HEK293 (cell line): ENCODE results near the gene LPP.

Source experiments
- CTCF ChIA-PET: fragments of 350-600 bp; formaldehyde crosslinking; extraction: SDS; loops from one replicate; lab custom pipeline; 2021; ENCODE audit warnings: antibody characterized with exemption; lab: Yijun Ruan, JAX
- POLR2A ChIA-PET: fragments of 300-600 bp; formaldehyde crosslinking; extraction: SDS; loops from one replicate; lab custom pipeline; 2020; ENCODE audit warnings: antibody characterized with exemption, inconsistent platforms; lab: Yijun Ruan, JAX
- H3K27ac ChIP-seq: fragments of 200-500 bp; sonication (Bioruptor generic); 2 replicates; pipeline ENCODE4 v1.5.1; 2014; ENCODE audit warnings: low read depth, low read length, control low read depth, inconsistent platforms; ENCODE audit errors: extremely low read depth
- H3K36me3 ChIP-seq, 2 experiments: fragments of 200-500 bp in 1 of 2; sonication (Bioruptor generic) in 1 of 2; 1 replicate in 1 of 2; 2 replicates in 1 of 2; pipeline ENCODE4 v1.5.1; 2014 to 2017; ENCODE audit warnings: inconsistent platforms in 2 of 2, low read length in 2 of 2; ENCODE audit not compliant: control insufficient read depth in 2 of 2, insufficient read depth in 1 of 2
- H3K4me1 ChIP-seq: fragments of 200-500 bp; sonication (Bioruptor generic); 2 replicates; pipeline ENCODE4 v1.5.1; 2014; ENCODE audit warnings: mild to moderate bottlenecking, low read length, inconsistent platforms; ENCODE audit not compliant: control insufficient read depth, insufficient read depth
- H3K4me3 ChIP-seq: 2 replicates; pipeline ENCODE4 v1.5.1; 2011; ENCODE audit warnings: low read depth, mild to moderate bottlenecking, control low read depth, low read length, moderate library complexity
- H3K9me3 ChIP-seq: fragments of 200-500 bp; sonication (Bioruptor generic); 2 replicates; pipeline ENCODE4 v1.5.1; 2014; ENCODE audit warnings: low read depth, low read length, inconsistent platforms; ENCODE audit not compliant: control insufficient read depth, insufficient read depth
- GLI4 ChIP-seq: fragments of 450-650 bp; formaldehyde crosslinking; IDR thresholded peaks from 2 replicates; pipeline ENCODE4 v1.5.1; 2016; ENCODE audit warnings: missing biosample characterization, missing genetic modification characterization
- HOXC10 ChIP-seq: sonication (generic); formaldehyde crosslinking; IDR thresholded peaks from 2 replicates; pipeline ENCODE4 v1.8.1; 2023; ENCODE audit warnings: mild to moderate bottlenecking, missing genetic modification reagents
- KLF10 ChIP-seq: fragments of 450-650 bp; IDR thresholded peaks from 2 replicates; pipeline ENCODE4 v1.5.1; 2018; ENCODE audit warnings: missing biosample characterization, mild to moderate bottlenecking, missing genetic modification characterization
- MYNN ChIP-seq: fragments of 450-650 bp; formaldehyde crosslinking; IDR thresholded peaks from 2 replicates; pipeline ENCODE4 v1.5.1; 2016; ENCODE audit warnings: missing biosample characterization, missing genetic modification characterization, borderline replicate concordance
- REST ChIP-seq: fragments of 450-650 bp; formaldehyde crosslinking; IDR thresholded peaks from 2 replicates; pipeline ENCODE4 v1.5.1; 2016; ENCODE audit warnings: missing biosample characterization, missing genetic modification characterization
- ZBTB20 ChIP-seq: fragments of 450-650 bp; formaldehyde crosslinking; IDR thresholded peaks from 2 replicates; pipeline ENCODE4 v1.5.1; 2016; ENCODE audit warnings: missing biosample characterization, missing genetic modification characterization
- ZBTB26 ChIP-seq: fragments of 450-650 bp; formaldehyde crosslinking; optimal IDR thresholded peaks from 2 replicates; pipeline ENCODE3; 2016; ENCODE audit warnings: missing biosample characterization, mild to moderate bottlenecking, missing genetic modification characterization
- ZNF140 ChIP-seq: fragments of 450-650 bp; formaldehyde crosslinking; IDR thresholded peaks from 2 replicates; pipeline ENCODE4 v1.5.1; 2016; ENCODE audit warnings: missing biosample characterization, missing genetic modification characterization
- ZNF223 ChIP-seq: fragments of 450-650 bp; formaldehyde crosslinking; IDR thresholded peaks from 2 replicates; pipeline ENCODE4 v1.5.1; 2016; ENCODE audit warnings: missing biosample characterization, missing genetic modification characterization
- ZNF366 ChIP-seq: fragments of 450-650 bp; formaldehyde crosslinking; conservative IDR thresholded peaks from 2 replicates; pipeline ENCODE4 v1.5.1; 2016; ENCODE audit warnings: missing biosample characterization, missing genetic modification characterization
- ZNF398 ChIP-seq: fragments of 450-650 bp; formaldehyde crosslinking; IDR thresholded peaks from 2 replicates; pipeline ENCODE4 v1.5.1; 2017; ENCODE audit warnings: missing biosample characterization, missing genetic modification characterization
- ZNF449 ChIP-seq: fragments of 450-650 bp; formaldehyde crosslinking; IDR thresholded peaks from 2 replicates; pipeline ENCODE4 v1.5.1; 2017; ENCODE audit warnings: missing biosample characterization, mild to moderate bottlenecking, missing genetic modification characterization, moderate library complexity
- ZNF48 ChIP-seq: fragments of 450-650 bp; formaldehyde crosslinking; IDR thresholded peaks from 2 replicates; pipeline ENCODE4 v1.5.1; 2016; ENCODE audit warnings: missing biosample characterization, missing genetic modification characterization
- ZNF529 ChIP-seq: fragments of 450-650 bp; formaldehyde crosslinking; IDR thresholded peaks from 2 replicates; pipeline ENCODE4 v1.5.1; 2017; ENCODE audit warnings: missing genetic modification characterization, missing biosample characterization; ENCODE audit not compliant: insufficient replicate concordance
- ZNF560 ChIP-seq: fragments of 450-650 bp; formaldehyde crosslinking; IDR thresholded peaks from 2 replicates; pipeline ENCODE4 v1.5.1; 2017; ENCODE audit warnings: missing biosample characterization, missing genetic modification characterization, borderline replicate concordance
- ZNF610 ChIP-seq: fragments of 450-650 bp; formaldehyde crosslinking; IDR thresholded peaks from 2 replicates; pipeline ENCODE4 v1.5.1; 2016; ENCODE audit warnings: missing biosample characterization, missing genetic modification characterization, borderline replicate concordance
- ZNF621 ChIP-seq: fragments of 450-650 bp; formaldehyde crosslinking; IDR thresholded peaks from 2 replicates; pipeline ENCODE4 v1.5.1; 2017; ENCODE audit warnings: missing biosample characterization, missing genetic modification characterization
- ZNF626 ChIP-seq: fragments of 450-650 bp; sonication (Bioruptor Pico); formaldehyde crosslinking; IDR thresholded peaks from 2 replicates; pipeline ENCODE4 v1.5.1; 2018; ENCODE audit warnings: missing biosample characterization, missing genetic modification characterization, inconsistent platforms
- ZNF76 ChIP-seq: fragments of 450-650 bp; formaldehyde crosslinking; IDR thresholded peaks from 2 replicates; pipeline ENCODE4; 2016; ENCODE audit warnings: low read depth, missing biosample characterization, missing genetic modification characterization, borderline replicate concordance
- ZSCAN30 ChIP-seq: fragments of 450-650 bp; IDR thresholded peaks from 2 replicates; pipeline ENCODE4 v1.5.1; 2018; ENCODE audit warnings: missing biosample characterization, mild to moderate bottlenecking, missing genetic modification characterization, moderate library complexity

The LPP gene

GRCh38 chr3:188309437-188310269 lies 155.7 kb downstream of the LPP start:
- Histone ChIP-seq H3K27ac (no peak overlapping the region), H3K36me3 (no peaks in the 10 kb centered on the region), H3K4me1 (no peaks in the 10 kb centered on the region), H3K9me3 (no peaks in the 10 kb centered on the region), H3K4me3 (no peak overlapping the region)
- ChIA-PET CTCF (no interaction called here), POLR2A (no interaction called here)
- no peak for TF ChIP-seq GLI4 (tag by site-specific recombination)
- TF ChIP-seq ZNF140 (tag by site-specific recombination) = no peak
- TF ChIP-seq REST (tag by site-specific recombination) = no peak
- TF ChIP-seq HOXC10 (CRISPR knock-in tag) = no peak
- no peak for TF ChIP-seq ZNF560 (tag by site-specific recombination)
- TF ChIP-seq ZNF529 (tag by site-specific recombination) = no peak
- no peak for TF ChIP-seq ZNF398
- TF ChIP-seq ZNF449 = no peak
- no peak for TF ChIP-seq ZSCAN30 (tag by site-specific recombination)
- TF ChIP-seq ZNF366 = no peak
- no peak for TF ChIP-seq KLF10
- no peak for TF ChIP-seq ZBTB26 (tag by site-specific recombination)
- TF ChIP-seq ZNF610 = no peak
- TF ChIP-seq ZNF223 = no peak

GRCh38 chr3:188310270-188310710 lies 156.3 kb downstream of the LPP start:
- POLR2A ChIA-PET = no interaction called here
- Histone ChIP-seq H3K9me3 (no peaks in the 10 kb centered on the region), H3K4me1 (0 out of 2 replicates have a peak, but pooled peaks cover under 1% of the 10 kb centered on the region), H3K36me3 (no peaks in the 10 kb centered on the region)
- CTCF ChIA-PET = no interaction called here
- TF ChIP-seq ZNF626 (tag by site-specific recombination) = no peak
- no peak for TF ChIP-seq ZNF621 (tag by site-specific recombination)
- no peak for TF ChIP-seq ZNF398
- no peak for TF ChIP-seq REST (tag by site-specific recombination)
- TF ChIP-seq ZBTB20 = no peak
- TF ChIP-seq ZNF76 = no peak
- TF ChIP-seq MYNN (tag by site-specific recombination) = no peak
- TF ChIP-seq ZNF48 (tag by site-specific recombination) = no peak
- TF ChIP-seq, all 188 proteins: peak for 0
- no peak overlapping the region for H3K27ac ChIP-seq
- H3K4me3 ChIP-seq = no peak overlapping the region
